ENCODE results near the gene ADSL. TPM values are rescaled to one million over a fixed set of nuclear protein-coding genes. Genes with fewer than 3 reads are reported as not detected.

ADSL gene
- total RNA-seq, 1 donor = 107 TPM

- no peak overlapping the region for H3K4me3 ChIP-seq (ENCODE audit: low read depth, low read length)
- TF ChIP-seq CTCF (IDR thresholded peaks at IDR 0.05; ENCODE audit: insufficient read depth, low read length) = no peak
- DNase-seq (ENCODE audit: low read depth) = no peak
Observed at GRCh38 chr22:40418366-40419201, 72.3 kb downstream of the ADSL start.

- no peak for TF ChIP-seq CTCF (IDR thresholded peaks at IDR 0.05; ENCODE audit: insufficient read depth, low read length)
- H3K4me3 ChIP-seq (ENCODE audit: low read depth, low read length) = no peak overlapping the region
- DNase-seq (ENCODE audit: low read depth) = no peak
Observed at GRCh38 chr22:40419718-40420117, 73.4 kb downstream of the ADSL start.

- DNase-seq (ENCODE audit: low read depth) = no peak
- no peak overlapping the region for H3K4me3 ChIP-seq (ENCODE audit: low read depth, low read length)
- no peak for TF ChIP-seq CTCF (IDR thresholded peaks at IDR 0.05; ENCODE audit: insufficient read depth, low read length)
Observed at GRCh38 chr22:40420341-40421081, 74.2 kb downstream of the ADSL start.

- H3K4me3 ChIP-seq (ENCODE audit: low read depth, low read length) = no peak overlapping the region
- no peak for DNase-seq (ENCODE audit: low read depth)
- no peak for TF ChIP-seq CTCF (IDR thresholded peaks at IDR 0.05; ENCODE audit: insufficient read depth, low read length)
Observed at GRCh38 chr22:40421082-40421350, 74.7 kb downstream of the ADSL start.

GRCh38 chr22:40421941-40422340 lies 75.6 kb downstream of the ADSL start:
- DNase-seq (ENCODE audit: low read depth) = no peak
- TF ChIP-seq CTCF (IDR thresholded peaks at IDR 0.05; ENCODE audit: insufficient read depth, low read length) = no peak
- no peak overlapping the region for H3K4me3 ChIP-seq (ENCODE audit: low read depth, low read length)

- H3K4me3 ChIP-seq (ENCODE audit: low read depth, low read length) = no peak overlapping the region
- no peak for DNase-seq (ENCODE audit: low read depth)
- TF ChIP-seq CTCF (IDR thresholded peaks at IDR 0.05; ENCODE audit: insufficient read depth, low read length) = no peak
Observed at GRCh38 chr22:40422558-40423309, 76.4 kb downstream of the ADSL start.
